Midbrain (tissue), 1 donor: ENCODE data around the gene SLC16A11.

Experiments used
- DNase-seq: peaks from one replicate; lab custom pipeline; 2025; lab: John Stamatoyannopoulos, UW

Gene SLC16A11

DNA sequence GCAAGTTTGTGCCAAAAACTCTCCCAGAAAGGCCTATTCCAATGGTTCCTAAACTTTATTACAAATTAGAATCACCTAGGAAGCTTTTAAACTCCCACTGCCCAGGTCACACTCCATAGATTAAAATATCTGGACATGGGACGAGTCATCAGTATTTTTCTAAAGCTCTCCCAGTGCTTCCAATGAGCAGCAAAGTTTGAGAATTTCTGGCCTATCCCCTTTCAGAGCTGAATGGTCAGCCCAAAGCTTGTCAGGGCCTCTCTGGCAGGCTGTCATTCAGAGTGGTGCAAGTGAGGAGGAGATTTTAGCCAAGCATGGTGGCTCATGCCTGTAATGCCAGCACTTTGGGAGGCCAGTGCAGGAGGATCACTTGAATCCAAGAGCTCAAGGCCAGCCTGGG, 18.6 kb downstream of the SLC16A11 start:
- no peak for DNase-seq

DNA sequence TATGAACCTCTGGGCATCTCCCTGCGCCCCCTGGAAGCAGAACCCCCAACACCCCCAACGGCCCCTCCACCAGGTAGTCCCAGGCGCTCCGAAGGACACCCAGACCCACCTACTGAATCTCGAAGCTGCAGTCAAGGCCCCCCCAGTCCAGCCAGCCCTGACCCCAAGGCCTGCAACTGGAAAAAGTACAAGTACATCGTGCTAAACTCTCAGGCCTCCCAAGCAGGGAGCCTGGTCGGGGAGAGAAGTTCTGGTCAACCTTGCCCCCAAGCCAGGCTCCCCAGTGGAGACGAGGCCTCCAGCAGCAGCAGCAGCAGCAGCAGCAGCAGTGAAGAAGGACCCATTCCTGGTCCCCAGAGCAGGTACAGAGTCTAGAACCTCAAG, 19.5 kb downstream of the SLC16A11 start:
- no peak for DNase-seq

DNA sequence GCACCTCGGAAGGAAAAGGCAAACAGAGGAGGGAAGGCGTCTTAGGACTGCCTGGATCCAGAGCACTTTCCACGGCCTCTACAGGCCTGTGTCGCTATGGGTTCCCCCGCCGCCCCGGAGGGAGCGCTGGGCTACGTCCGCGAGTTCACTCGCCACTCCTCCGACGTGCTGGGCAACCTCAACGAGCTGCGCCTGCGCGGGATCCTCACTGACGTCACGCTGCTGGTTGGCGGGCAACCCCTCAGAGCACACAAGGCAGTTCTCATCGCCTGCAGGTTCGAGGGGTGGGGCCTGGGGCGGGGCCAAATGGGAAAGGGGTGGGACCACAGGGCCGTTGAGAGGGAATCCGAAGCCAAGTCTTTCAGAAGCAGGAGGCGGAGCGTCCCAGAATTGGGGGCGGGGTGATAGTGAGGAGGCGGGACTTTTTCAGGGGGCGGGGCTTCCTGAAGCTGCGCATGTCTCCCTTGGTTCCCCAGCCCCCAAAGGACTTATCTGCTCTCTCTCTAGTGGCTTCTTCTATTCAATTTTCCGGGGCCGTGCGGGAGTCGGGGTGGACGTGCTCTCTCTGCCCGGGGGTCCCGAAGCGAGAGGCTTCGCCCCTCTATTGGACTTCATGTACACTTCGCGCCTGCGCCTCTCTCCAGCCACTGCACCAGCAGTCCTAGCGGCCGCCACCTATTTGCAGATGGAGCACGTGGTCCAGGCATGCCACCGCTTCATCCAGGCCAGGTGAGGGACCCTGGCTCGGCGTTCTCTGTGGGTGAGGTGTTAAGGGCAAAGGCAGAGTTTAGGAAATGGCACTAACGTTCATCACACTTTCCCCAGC, 20.1 kb downstream of the SLC16A11 start:
- DNase-seq, result peak; percentile 45

DNA sequence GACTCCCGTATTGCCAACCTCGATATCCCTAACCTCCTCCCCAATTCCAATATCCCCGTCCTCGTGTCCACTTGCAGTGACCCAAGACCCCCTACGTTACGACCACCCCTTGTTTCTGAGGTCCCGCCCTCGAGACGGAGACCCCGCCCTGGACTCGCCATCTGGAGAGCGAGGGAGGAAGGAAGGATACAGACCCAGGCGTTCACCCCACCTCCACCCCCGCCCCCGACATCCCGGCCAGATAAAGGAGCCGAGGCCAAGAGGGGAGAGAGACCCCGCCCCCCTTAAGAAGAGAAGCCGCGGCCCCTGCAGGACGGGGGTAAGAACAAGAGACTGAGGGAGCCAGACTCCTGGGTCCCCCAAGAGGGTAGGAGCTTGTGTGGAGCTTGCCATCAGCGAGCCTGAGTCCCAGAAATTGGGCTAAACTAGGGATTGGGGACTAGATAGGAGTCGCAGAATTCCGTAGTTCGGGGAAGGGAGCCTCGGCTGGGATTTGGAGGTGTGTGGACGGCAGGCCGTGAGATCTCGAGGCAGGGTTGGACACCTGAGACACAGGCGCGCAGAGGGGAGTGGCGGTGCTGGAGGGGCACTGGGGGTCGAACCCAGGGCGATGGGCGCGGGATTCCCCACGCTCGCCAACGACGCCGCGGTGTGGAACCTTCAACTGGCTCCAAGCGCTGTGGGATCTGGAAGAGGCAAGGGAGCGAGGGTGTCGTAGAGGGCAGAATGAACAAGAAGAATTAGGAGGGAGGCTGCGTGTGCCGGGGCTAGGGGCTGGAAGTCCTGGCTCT, 20.9 kb downstream of the SLC16A11 start, which contains the start of gene BCL6B:
TSS of gene BCL6B (plus strand) at position 270 of the 791 bp plus-strand sequence. CDS start 622 bp downstream, outside the sequence.
- no peak for DNase-seq

DNA sequence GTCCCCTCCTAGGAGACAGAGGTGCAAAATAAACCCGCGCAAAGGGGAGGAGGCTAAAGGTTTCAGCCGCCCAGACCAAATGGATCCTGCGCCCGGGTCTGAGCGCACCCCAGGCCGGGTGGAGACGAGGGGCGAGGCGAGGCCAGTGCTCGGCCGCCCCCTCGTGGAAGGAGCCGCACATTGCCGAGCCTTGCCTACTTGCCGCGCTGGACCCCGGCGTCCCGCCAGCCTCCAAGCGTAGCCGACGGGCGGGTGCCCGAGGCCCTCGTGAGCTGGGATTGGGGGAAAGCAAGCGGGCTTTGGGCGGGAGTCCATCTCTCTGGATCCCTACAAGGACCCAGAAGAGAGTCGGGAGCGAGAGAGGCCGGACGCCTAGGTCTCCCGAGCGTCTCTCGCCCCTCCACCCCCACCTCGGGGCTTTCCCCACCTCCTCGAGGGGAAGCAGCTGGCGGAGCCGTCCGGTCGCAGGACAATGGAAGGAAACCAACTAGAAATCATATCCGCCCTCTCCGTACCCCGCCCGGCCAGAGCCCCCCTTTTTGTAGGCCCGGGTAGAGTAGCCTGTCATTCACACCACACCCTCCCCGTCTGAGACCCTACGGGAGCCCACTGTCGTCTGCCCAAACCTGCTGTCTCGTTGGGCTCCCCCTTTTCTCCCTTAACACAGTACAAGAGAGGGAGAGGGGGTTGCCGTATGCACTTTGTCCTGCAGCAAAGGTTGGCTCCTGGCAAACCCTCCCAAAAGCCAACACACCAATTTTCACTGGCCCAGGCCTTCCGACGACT, 21.7 kb downstream of the SLC16A11 start:
- peak; percentile 69 for DNase-seq

DNA sequence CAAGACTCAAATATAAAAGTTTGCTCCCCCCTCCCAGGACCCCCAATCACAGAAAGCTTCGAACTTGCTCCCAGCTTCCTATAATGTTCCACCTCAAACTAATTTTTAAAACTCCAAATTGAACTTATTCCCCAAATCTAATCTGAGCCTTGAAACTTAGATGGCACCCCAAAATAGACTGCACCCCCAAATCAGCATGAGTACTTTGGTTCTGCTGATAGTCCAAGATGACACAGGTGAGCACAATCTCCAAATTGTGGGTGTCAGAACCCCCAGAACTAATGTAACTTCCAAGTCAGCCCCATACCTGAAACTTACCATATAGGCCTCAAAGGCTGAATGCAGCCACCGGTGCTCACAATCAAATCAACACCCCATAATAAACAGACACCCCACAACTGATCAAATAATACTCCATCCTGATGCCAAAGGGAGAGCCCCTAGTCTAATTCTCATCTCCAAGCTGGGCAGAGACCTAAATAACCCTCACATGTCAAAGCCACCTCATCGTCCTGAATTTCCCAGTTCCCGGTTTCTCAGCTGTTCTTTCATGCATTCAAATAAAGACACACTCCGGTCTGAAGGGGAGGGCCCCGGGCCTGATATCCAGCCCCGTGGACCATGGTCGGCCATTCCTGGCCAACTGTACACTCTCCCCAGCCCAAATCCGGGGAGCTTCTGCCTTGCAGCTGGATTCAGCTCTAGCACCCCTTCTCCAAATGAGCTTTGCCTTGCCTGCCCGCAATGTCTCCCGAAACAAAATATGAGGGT, 22.8 kb downstream of the SLC16A11 start:
- DNase-seq, result no peak

DNA sequence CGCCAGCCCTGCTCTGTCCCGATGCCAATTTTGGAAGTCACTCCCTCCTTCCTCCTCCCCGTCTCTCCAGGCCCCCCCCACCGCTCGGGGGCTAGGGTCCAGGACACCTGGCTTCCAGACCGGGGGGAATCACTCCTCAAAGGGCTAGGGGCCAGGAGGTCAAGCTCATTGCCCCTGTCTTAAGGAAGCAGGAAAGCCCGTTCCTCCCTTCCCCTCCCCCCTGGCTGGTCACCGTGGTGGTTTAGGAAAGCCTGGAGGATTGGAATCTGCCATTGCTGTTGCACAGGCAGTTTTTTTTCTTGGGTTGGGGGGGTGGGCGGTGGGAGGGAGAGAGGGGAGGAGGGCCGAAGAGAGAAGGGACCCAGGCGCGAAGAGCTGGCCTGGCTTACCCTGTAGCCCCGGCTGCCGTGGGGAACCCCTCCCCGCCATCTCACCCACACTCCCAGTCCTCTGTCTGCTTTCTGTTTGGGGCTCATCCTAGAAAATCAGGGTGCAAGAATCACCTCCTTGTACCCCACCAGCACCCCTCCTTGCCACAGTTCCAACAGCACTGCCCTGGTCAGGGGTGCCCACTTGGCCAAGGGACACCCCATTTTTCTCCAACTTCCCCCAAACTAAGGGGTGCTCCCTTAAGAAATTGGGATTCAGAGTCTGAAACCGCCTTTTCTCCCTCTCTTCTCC, 23.9 kb downstream of the SLC16A11 start:
- DNase-seq, result peak; percentile 38

DNA sequence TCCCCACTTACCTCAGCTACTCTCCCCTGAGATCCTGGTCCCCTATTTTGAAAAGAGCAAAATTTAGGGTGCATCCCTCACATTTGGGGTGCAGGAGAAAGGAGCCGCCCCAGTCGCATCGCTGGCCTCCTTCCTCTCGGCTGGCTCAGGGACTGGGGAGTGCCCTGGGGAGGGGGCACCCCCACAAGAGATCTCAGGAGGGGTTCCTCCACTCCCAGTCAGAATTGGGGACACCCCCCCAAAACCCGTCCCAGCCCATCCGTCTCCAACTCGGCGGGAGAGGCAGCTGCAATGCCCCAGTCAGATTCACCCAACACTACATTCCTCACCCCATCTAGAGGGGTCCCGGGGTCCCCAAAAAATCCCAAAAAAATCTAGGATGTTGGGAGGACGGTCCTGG, 24.5 kb downstream of the SLC16A11 start:
- DNase-seq, result no peak

DNA sequence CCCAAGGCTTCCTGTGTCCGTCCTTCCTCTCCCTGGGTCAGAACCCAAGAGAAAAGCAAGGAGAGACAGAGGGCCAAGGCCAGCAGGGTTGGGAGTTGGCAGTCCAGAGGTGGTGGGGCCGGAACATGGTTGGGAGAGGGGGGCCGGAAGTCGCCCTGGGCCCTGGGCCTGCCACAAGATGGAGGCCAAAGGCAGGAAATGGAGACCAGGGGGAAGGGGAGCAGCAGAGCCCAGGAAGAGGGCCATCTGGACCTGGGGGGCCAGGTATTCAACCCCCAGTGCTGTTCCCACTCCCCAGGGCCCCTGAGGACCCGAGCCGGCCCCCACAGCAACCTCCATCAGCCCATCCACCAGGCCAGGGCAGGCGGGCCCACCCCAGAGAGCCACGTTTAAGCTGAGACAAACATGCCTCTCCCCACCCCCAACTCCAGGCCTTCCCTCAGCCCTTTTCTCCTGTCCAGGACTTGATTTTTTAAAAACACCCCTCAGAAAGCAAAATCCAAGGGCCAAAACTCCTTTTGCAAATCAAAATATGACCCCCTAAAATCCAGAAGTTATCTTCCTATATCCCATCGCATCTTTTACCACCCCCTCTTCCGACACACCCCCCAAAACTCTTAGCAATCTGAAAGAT, 25.4 kb downstream of the SLC16A11 start:
- DNase-seq, result no peak

DNA sequence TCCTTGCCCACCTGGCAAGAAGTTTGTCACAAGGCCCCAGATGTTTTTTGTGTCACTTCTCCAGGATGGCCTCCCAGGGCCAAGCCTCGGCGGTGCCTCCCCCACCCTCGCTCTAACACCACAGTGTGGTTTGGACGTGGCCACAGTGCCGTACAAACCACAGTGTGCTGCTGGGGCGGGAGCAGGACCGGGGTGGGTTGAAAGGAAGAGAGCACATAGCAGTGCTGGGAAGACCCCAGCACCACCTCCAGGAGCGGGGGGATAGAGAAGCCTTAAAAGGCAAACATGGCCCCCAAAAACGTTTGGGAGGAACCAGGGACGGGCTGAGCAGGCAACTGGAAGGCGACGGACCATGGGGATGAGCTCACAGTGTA, 26.1 kb downstream of the SLC16A11 start:
- no peak for DNase-seq

DNA sequence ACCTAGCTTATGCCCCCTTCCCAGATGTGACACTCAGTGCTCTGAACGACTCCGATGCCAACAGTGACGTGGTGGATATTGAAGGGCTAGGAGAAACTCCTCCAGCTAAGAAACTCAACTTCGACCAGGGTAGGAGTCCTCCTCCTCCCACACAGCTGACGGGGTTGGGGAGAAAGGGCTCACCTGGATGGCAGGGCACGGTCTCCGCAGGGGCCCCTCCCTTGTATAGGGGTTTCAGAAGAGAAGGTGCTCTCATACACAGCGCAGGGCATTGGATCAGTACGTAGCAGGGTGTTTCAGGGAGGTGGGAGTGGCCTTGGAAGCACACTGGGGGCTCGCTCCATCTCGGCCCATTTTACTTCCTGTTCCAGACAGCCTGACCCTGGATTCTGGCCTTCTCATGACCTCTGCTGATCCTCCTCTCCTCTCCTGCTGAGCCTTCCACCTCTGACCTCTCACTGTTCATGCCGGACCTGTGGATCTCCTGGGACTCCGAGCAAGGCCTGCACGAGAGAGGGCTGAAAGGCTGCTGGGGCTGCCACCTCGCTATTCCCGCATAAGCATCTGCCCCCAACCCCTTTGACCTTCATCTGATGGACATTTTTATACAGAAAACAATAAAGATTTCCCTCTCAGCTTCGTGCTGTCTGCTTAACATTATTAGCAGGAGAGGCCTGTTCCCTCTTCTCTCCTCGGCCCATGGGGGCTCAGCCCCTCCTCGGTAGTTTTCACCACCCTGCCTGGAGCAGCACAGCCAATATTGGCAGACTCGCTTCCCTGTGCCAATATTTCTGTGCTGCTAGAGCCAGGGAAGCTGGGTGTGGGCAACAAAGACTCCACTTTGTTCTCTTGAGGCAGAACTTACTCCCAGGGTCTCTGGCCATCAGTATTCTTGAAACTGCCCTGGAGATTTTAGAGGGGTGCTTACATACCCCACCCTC, 26.7 kb downstream of the SLC16A11 start:
- no peak for DNase-seq

DNA sequence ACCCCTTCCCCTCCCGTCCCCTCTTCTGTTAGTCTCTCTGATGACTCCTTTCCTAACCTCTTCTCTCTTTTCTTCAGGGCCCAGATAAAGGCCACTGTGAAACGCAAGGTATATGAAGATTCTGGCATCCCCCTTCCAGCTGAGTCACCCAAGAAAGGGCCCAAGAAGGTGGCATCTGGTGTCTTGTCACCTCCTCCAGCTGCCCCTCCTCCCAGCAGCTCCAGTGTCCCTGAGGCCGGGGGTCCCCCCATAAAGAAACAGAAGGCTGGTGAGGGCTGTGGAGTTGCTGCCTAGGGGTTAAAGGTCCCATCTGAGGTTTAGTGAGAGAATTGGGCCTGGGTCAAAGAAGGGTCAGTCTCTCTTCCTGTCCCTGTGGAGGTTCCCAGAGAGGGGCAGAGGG, 27.5 kb downstream of the SLC16A11 start:
- DNase-seq, result no peak

DNA sequence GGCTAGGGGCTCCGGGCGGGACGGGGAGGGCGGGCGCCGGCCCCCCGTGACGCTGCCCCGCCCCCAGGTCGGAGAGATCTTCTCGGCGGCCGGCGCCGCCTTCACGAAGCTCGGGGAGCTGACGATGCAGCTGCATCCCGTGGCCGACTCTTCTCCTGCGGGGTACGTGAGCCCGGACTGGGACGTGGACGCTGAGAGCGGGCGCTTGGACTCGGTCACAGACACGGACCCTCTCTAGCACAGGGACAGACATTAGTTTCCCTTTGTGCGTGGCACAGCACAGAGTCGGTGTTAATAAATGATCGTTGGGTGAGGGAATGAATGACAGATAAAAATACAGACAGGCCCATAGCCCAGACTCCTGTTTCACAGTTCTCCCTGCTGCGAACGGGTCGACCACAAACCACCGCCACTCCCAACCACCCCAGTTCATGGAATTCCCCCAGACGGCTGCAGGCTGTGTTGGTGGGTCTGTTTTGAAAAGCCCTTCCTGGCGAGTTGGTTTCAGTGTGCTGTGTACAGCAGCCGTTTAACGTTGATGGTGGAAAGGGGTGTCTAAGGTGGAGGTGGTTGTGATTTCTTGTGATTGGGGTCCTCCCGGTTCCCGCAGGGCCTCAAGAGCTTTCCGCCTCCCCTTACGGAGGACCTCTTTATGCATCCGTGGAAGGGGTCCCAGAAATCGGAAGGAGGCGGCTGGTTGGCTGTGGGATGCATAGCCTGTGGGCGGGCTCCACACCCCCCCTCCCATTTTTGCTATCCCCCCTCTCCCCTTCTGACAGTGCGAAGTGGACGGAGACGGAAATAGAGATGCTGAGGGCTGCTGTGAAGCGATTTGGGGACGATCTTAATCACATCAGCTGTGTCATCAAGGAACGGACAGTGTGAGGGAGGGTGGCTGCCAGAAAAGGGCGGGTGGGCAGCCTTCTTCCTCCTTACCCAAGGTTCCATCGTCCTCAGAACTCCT, 28.6 kb downstream of the SLC16A11 start:
- DNase-seq, result peak; percentile 49

DNA sequence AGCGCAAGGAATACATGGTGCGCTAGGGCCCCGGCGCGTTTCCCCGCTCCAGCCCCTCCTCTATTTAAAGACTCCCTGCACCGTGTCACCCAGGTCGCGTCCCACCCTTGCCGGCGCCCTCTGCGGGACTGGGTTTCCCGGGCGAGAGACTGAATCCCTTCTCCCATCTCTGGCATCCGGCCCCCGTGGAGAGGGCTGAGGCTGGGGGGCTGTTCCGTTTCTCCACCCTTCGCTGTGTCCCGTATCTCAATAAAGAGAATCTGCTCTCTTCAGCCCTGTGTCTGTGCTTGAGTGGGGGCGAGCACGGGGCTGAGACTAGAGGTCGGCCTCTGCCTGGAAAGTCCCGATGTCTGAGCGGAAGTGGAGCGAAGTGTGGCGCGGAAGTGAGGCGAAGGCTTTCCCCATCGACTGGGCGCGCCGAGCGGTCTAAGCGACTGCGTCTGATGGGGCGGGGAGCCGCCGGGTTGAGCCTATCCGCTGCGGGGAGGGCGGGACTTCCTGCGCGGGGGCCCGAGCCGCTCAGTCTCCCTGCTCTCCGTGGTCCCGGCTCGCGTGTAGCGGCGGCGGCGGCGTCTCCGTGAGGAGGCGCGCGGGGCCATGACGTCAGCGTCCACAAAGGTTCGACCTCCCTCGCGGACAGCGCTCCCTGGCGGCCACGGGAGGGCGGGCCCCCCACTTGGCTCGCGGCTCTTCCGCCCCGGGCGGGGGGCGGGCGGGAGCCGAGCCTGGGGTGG, 29.5 kb downstream of the SLC16A11 start:
- peak; percentile 96 for DNase-seq

DNA sequence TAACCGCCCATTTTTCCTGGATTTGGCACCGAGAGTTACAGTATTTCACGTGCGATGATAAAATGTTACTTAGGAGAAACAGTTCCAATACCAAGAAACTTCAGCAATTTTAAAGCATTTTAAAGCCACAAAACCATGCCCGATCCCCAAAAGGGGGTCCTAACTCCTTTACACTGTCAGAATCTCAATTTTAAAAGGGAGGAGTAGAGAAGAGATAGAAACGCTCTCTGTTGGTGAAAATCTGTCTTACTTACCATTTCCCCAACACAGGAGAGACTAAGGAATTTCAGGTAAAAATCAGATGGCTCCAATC, 32.0 kb downstream of the SLC16A11 start:
- DNase-seq, result peak; percentile 52

DNA sequence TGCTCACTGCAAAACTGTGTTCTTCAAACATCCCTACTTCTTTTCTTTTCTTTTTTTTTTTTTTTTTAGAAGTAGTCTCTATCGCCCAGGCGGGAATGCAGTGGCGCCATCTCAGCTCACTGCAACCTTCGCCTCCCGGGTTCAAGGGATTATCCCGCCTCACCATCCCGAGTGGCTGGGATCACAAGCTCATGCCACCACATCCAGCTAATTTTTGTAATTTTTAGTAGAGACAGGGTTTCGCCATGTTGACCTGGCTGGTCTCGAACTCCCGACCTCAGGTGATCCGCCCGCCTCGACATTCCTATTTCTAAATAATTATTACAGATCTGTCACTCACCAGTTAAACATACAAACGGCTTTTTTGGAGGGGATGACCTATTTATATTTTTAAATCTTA, 32.5 kb downstream of the SLC16A11 start:
- DNase-seq, result no peak

DNA sequence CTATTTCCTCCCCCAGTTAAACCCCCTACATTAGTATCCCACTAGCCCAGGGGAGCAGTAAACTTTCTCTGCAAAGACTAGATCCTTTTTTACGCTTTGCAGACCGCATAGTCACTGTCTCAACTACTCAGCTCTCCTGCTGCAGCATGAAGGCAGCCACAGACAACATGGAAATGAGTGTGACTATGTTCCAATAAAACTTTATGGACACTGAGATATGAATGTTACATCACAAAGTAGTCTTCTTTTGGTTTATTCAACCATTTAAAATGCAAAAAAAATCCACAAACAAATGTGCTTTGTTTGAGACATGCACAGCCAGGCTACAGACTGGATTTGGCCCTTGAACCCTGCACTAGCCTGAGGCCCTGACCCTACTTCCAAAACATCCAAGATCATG, 33.4 kb downstream of the SLC16A11 start:
- no peak for DNase-seq

DNA sequence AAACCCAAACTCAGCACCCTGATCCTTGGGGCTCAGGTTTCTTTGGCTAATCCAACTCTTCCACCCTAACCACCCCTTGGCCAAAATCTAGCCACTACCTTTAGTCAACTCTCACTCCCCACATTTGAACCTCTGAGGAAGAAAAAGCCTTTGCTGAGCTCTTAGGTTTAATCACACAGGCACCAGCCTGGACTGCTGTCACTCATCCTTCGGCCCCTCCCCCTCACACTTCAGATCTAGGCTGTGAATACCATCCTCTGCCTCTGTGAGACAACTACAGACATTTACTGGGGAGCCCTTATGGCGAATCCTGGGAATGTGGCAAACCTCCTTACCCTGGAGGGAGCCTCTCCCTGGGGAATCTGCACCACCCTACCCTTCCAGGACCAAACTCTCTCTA, 36.7 kb downstream of the SLC16A11 start:
- DNase-seq, result no peak
